ENCODE measurements around the gene PKHD1. TPM values are rescaled to one million over a fixed set of nuclear protein-coding genes. Genes with fewer than 3 reads are reported as not detected.
"Not testable (repeated sequence)": the region's sequence is repeated elsewhere in the genome, so short reads cannot be mapped to it uniquely, and the experiment has no call there.

The PKHD1 gene
- total RNA-seq, 1 donor from 2014 or later, result 17.3 TPM

- no peak for DNase-seq (ENCODE audit: low spot score)
Measured at GRCh38 chr6:51927450-51927849, 160.0 kb downstream of the PKHD1 start.

GRCh38 chr6:51926125-51926524 lies 161.3 kb downstream of the PKHD1 start:
- DNase-seq (ENCODE audit: low spot score), result no peak

- not testable (repeated sequence) for DNase-seq (ENCODE audit: low spot score)
Measured at GRCh38 chr6:51922479-51922878, 164.9 kb downstream of the PKHD1 start.

- DNase-seq (ENCODE audit: low spot score), result not testable (repeated sequence)
Measured at GRCh38 chr6:51918347-51918746, 169.1 kb downstream of the PKHD1 start.

GRCh38 chr6:51915098-51915497 lies 172.3 kb downstream of the PKHD1 start:
- no peak for DNase-seq (ENCODE audit: low spot score)

GRCh38 chr6:51913265-51913664 lies 174.1 kb downstream of the PKHD1 start:
- no peak for DNase-seq (ENCODE audit: low spot score)

GRCh38 chr6:51910851-51911250 lies 176.6 kb downstream of the PKHD1 start:
- no peak for DNase-seq (ENCODE audit: low spot score)

- DNase-seq (ENCODE audit: low spot score), result no peak
Measured at GRCh38 chr6:51908243-51908642, 179.2 kb downstream of the PKHD1 start.

GRCh38 chr6:51901766-51902764 lies 185.3 kb downstream of the PKHD1 start:
- no peak for DNase-seq (ENCODE audit: low spot score)

- DNase-seq (ENCODE audit: low spot score), result no peak
Measured at GRCh38 chr6:51893366-51893765, 194.0 kb downstream of the PKHD1 start.

GRCh38 chr6:51892750-51893149 lies 194.7 kb downstream of the PKHD1 start:
- no peak for DNase-seq (ENCODE audit: low spot score)

GRCh38 chr6:51892339-51892738 lies 195.1 kb downstream of the PKHD1 start:
- no peak for DNase-seq (ENCODE audit: low spot score)

GRCh38 chr6:51891784-51892183 lies 195.6 kb downstream of the PKHD1 start:
- no peak for DNase-seq (ENCODE audit: low spot score)

- DNase-seq (ENCODE audit: low spot score), result no peak
Measured at GRCh38 chr6:51887859-51888258, 199.6 kb downstream of the PKHD1 start.

GRCh38 chr6:51885957-51886356 lies 201.5 kb downstream of the PKHD1 start:
- no peak for DNase-seq (ENCODE audit: low spot score)

GRCh38 chr6:51868591-51869355 lies 218.6 kb downstream of the PKHD1 start:
- no peak for DNase-seq (ENCODE audit: low spot score)

GRCh38 chr6:51866867-51867266 lies 220.5 kb downstream of the PKHD1 start:
- no peak for DNase-seq (ENCODE audit: low spot score)

GRCh38 chr6:51865996-51866395 lies 221.4 kb downstream of the PKHD1 start:
- DNase-seq (ENCODE audit: low spot score), result no peak

- DNase-seq (ENCODE audit: low spot score), result no peak
Measured at GRCh38 chr6:51865176-51865575, 222.2 kb downstream of the PKHD1 start.

- no peak for DNase-seq (ENCODE audit: low spot score)
Measured at GRCh38 chr6:51857134-51857533, 230.3 kb downstream of the PKHD1 start.

GRCh38 chr6:51856508-51856907 lies 230.9 kb downstream of the PKHD1 start:
- no peak for DNase-seq (ENCODE audit: low spot score)

GRCh38 chr6:51855310-51856082 lies 231.9 kb downstream of the PKHD1 start:
- DNase-seq (ENCODE audit: low spot score), result peak; percentile 25

Data from mucosa of gallbladder (tissue), 1 donor.